Measurements from ENCODE around the gene GALNTL6. TPM values are rescaled to one million over a fixed set of nuclear protein-coding genes. Genes with fewer than 3 reads are reported as not detected.

The GALNTL6 gene
- total RNA-seq (2022; extraction: Qiagen RNA extraction) = 0.02 to 0.15 TPM (median 0.09 TPM) in 5 replicates

DNA sequence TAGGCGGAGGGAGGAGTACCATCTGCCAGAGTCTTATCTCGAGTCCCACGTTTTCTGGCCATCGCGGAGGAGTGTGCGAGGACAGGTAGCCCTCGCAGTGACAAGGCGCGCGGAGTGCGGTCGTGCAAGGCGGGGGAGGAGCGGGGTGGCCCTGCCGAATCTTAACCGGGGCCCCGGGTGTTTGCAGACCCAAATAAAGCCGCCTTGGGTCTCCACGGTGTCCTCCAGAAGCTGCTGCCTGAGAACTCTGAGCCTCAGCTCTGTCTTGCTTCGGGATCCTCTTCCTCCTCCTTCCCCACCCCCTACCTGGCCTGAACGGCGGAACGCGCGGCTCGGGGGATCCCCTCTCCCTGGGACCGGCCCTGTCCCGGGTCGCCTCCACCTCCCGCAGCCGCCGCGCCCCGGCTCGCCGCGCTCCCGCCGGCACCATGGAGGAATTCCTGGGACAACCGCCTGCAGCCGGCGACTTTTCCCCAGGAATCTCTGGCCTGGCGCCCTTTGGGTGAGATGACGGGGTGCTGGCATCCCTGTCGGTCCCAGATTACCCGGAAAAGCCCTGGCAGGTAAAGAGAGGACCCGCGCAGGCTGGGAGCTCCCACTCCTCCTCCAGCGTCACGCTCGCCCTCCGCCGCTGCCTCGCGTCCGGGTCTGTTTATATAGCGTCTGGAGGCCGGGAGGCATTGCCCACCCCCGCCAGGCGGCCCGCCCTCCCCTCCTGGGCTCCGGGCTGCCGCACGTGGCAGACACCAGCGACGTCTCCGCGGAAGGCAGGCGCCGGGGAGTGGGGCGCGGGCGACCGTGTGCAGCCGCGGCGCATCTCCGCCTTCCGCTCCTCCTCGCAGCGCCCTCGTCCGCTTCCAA lies at the start of gene GALNTL6:
Gene GALNTL6 (plus strand): TSS at position 740 of the 861 bp plus-strand sequence.

